T-helper 1 cell treated with Interleukin-12 subunit alpha and Interleukin-12 subunit beta and Interleukin-4 antibody, amounts not matched to agents 30 ng/mL and 1 ng/mL, for 36 hours (primary cell): Measurements from ENCODE around the gene FBLN1. TPM values are rescaled to one million over a fixed set of nuclear protein-coding genes. Genes with fewer than 3 reads are reported as not detected.
"Not testable (repeated sequence)": the region's sequence is repeated elsewhere in the genome, so short reads cannot be mapped to it uniquely, and the experiment has no call there.

Source experiments
- intact Hi-C: fragments of 100-400 bp; cut with micrococcal nuclease; formaldehyde crosslinking; loops from one replicate; pipeline ENCODE4 v1.15.1; 2024
- total RNA-seq: library from RNA; stranded (reverse); gene quantifications from 2 replicates; pipeline ENCODE4 v1.2.3, GENCODE V29; 2022

The FBLN1 gene
- total RNA-seq, 1 donor from 2014 or later = not detected

DNA sequence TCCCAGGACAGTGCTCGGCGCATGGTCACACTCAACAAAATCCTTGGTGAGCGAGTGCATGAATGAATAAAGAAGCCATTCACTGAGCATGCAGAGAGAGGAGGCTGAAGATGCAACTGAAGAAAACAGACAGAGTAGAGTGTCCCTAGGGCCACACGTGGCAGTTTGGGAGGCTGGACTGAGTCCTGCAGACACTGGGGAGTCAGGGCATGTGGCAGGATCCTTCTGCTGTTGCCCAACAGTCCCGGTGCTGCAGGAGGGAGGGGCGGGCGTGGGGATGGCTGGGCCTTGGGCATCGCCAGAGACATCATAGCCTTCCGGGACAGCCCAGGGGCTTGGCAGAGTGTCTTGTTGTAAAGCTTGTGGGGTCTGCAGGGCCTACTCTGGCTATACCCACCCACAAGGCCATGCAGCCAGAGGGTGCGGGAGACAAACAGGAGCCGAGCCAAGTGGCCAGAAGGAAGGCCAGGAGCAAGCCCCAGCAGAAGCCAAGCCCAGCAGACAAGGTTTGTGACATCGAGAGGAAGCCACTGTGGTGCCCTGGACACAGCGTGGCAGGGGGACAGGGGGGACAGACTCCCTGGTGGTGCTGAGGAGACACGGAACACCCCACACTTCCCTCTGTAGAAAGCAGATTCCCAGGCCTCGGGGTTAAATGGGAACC lies 26.7 kb upstream of the FBLN1 start:
- intact Hi-C loops = no loop called here

- intact Hi-C loops = no loop called here
These were observed 25.9 kb upstream of the FBLN1 start for GRCh38 chr22:45476814-45477213.

- intact Hi-C loops = no loop called here
These were observed 25.1 kb upstream of the FBLN1 start for GRCh38 chr22:45477366-45478107.

DNA sequence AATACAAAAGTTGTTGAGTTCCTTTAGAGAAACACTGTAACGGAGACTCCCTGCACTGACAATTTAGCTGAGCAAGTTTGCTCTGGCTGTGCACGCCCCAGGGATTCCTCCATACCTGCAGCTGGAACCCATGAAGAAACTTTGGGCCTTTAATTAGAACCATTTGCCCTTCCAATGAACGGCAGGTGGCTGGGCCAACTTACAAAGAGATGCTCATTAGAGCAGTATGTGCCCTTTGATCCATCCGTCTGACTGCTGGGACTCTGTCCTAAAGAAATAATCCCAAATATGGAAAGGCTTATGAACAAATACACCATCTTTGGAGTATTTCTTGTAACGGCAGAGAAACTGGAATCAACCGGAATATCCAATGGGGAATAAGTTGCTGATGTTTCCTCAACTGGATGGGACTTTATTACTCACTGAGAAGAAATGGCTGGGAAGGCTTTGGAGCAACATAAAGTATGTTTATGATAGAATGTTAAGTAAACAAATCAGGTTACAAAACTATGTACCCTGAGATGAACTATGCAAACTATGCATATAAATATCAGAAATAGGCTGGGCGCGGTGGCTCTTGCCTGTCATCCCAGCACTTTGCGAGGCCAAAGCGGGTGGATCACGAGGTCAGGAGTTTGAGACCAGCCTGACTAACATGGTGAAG lies 24.4 kb upstream of the FBLN1 start:
- intact Hi-C loops = no loop called here

GRCh38 chr22:45480717-45481116 lies 22.0 kb upstream of the FBLN1 start:
- intact Hi-C loops = no loop called here

DNA sequence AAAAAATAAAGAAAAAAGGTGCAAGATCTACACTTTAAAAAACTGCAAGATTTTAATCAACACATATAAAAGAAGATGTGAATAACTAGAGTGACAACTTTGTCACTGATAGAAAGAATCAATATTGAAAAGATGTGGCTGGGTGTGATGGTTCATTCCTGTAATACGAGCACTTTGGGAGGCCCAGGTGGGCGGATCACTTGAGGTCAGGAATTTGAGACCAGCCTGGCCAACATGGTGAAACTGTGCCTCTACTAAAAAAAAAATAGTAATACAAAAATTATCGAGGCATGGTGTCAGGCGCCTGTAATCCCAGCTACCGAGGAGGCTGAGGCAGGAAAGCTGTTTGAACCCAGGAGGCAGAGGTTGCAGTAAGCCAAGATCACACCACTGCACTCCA lies 21.0 kb upstream of the FBLN1 start:
- intact Hi-C loops = no loop called here

DNA sequence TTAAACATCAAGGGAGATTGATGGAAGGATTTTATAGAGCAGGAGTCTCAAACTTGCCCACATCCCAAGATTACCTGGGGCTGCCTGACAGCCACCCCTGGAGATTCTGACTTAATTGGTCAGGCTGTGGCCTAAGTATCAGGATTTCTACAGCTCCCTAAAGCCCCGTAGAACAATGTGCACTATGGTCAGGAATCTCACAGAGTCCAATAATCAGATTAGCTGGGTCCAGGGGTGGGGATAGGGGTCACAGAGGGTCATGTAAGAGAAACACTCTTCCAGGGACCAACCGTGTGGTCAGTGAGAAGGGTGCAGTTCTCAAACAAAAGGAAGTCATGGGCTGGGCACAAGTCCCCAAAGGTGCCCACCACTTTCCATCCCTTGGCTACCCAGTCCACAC lies 20.5 kb upstream of the FBLN1 start:
- intact Hi-C loops = no loop called here

DNA sequence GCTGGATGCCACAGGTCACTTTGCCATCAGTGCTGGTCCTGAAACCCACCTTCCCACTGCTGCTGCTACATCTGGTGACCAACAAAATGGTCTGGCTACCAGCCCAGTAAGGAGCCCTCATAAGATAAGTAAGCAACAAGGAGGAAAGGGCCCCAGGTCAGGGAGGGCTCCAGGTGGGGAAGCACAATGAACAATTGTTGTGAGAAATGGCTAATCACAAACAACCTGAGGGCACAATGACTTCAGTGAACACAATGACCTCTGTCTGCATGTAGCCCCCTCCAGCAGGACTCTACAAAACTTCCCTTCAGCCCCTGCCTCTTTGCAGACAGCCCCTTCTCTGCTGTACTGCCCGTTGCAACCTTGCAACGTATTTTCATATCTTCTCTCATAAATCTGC lies 19.4 kb upstream of the FBLN1 start:
- intact Hi-C loops = no loop called here

- intact Hi-C loops = no loop called here
These were observed 18.7 kb upstream of the FBLN1 start for GRCh38 chr22:45483918-45484499.

DNA sequence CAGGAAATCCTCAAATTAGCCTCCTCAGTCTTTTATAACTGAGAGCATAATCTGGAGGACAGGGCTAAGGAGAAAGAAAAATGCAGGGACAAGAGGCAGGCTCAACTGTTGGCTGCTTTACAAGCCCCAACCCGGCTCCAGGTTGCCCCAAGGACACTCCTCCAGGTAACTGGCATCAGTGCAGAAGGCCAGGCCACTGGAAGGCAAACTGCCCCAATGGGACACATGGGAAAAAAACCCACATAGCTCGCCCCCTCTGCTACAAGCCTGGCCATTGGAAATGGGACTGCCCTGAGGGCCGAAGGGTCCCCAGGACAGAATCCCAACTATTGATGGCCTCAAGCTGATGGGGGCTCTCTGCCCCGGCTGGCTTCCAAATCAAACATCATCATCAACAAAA lies 17.9 kb upstream of the FBLN1 start:
- intact Hi-C loops = no loop called here

DNA sequence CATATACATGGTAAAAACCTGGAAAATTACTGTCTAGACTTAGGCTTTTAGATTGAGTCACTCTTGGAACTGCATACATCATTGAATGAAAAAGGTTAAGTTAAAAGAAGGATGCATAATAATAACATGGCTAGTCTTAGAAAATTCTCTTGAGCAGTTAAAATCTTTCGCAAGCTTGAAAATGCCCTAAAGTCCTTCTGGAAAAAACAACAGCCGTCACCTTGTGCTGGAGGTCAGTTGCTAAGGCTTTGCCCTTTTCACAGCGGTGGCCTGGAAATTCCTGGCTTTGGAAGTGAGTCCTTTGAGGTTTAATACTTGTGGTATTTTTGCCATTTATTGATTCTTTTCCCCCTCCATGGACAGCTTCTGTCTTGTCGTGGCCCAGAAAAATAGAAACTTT lies 17.4 kb upstream of the FBLN1 start:
- intact Hi-C loops = no loop called here

- intact Hi-C loops = no loop called here
These were observed 13.8 kb upstream of the FBLN1 start for GRCh38 chr22:45488764-45489370.

DNA sequence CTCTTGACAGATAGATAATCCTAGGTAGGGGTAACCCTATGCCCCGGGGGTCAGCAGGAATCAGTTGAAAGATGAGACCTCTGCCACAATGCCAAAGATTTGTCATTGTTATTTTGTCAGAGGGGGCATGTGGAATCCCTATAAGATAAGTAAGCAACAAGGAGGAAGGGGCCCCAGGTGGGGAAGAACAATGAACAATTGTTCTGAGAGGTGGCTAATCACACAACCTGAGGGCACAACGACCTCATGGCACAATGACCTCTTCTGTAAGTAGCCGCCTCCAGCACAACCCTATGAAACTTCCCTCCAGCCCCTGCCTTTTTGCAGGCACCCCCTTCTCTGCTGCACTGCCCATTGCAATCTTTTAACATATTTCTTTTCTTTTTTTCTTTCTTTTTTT lies 11.8 kb upstream of the FBLN1 start:
- intact Hi-C loops = no loop called here

GRCh38 chr22:45491841-45492240 lies 10.8 kb upstream of the FBLN1 start:
- intact Hi-C loops = no loop called here

DNA sequence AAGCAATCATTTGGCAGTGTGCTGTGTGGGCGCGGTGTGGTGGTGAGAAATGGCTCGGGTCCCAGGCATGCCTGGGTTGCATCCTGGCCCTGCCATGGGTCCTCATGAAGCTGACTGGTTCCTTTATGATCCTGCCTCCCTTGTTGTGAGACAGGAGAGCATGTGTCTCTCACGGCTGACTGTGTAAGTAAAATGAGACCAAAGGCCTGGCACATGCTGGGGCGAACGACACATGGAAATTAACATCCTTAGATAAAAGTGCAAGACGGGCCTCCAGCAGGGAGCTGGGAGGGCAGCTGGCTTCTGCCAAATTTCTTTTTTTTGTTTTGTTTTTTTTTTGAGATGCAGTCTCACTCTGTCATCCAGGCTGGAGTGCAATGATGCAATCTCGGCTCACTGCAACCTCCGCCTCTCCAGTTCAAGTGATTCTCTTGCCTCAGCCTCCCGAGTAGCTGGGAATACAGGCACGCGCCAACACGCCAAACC lies 9.4 kb upstream of the FBLN1 start:
- intact Hi-C loops = no loop called here

- intact Hi-C loops = not testable (repeated sequence)
These were observed 8.4 kb upstream of the FBLN1 start for GRCh38 chr22:45494306-45494705.

DNA sequence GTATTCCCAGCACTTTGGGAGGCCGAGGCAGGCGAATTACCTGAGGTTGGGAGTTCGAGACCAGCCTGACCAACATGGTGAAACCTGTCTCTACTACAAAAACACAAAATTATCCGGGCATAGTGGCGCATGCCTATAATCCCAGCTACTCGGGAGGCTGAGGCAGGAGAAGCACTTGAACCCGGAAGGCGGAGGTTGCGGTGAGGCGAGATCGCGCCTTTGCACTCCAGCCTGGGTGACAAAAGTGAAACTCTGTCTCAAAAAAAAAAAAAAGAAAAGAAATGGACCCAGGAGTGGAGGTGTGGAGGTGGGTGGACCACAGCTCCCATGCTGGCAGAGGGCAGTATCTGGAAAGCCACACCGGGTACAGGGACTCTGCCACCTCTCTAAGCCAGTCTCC lies 7.1 kb upstream of the FBLN1 start:
- intact Hi-C loops = not testable (repeated sequence)

DNA sequence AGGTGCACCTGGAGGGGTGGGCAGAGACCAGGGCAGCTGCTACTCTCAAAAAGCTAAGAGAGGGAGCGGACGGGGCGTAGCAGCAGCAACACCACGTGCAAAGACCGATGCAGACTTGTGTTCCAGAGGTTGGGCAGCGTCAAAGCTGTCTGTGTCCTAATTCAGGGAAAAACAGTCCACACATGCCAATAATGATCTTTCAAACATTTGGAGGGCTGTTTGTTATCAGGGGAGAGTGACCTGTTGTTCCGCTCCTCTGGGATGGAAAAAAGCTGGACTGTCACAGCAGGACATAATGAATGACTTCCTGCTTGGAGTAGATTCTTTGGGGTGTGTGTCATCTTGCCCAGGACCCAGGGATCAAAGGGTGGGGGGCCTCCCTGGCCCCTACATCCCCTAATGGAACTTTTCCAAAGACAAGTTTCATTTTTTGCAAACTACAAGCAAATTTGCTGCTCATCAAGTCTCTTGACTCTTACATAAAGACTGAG lies 6.2 kb upstream of the FBLN1 start:
- intact Hi-C loops = no loop called here

DNA sequence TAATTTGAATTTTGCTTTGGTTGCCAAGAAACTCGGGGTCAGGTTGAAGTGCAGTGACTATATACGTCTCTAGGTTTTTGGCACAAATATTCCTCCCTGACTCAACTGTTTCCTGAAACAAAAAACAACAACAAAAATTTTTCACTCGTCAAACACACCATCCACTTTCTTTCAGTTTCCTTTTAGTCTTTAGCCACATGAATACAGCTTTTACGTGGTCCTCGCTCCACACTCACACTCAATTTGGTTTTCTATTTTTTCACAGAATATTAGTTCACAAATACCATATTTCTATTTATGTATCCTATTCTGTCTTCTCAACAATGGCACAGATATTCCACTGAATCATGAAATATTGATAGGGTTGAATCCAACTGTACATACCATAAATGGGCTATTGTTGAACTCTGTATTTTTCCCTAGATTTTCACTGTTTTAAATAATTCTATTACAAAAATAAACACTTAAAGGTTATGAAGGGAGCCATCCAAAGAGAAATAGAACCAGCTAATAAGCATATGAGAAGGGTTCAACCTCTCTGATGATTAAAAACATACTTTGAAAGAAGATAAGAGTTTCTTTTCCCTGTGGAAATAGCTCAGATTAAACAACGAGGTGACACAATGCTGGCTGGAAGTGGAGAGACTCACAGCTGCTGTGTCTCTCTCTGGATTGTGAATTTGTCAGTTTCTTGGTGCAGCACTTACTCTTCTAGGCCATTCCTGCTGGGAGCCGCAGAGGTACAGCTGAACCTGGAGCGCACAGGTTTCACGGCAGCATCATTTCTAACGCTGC lies 5.1 kb upstream of the FBLN1 start:
- intact Hi-C loops = no loop called here

DNA sequence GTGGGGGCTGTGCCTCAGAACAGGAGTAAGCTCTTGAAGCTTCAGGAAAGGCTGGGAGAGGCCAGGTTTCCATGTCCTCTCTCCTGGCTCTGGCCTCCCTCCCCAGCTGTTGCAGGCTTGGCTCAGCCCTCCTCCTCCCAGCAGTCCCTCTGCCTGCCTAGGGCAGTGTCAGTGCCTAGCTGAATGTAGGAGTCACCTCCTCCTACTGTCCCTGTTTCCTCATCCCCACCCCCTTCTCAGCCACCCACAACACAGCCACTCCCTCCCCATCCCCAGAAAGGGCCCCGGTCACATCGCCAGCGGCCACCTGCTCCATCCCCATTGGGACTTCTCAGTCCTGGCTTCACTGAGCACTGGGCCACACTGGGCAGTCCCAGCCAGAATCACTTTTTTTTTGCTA lies 2.9 kb upstream of the FBLN1 start:
- intact Hi-C loops = no loop called here
